Mononuclear cell (primary cell): ENCODE data around the gene ADRM1. TPM values are rescaled to one million over a fixed set of nuclear protein-coding genes. Genes with fewer than 3 reads are reported as not detected.

Experiments used
- H3K27me3 ChIP-seq: 2 replicates; pipeline ENCODE4 v1.6.0; 2011; ENCODE audit warnings: low read length, control low read depth; ENCODE audit not compliant: insufficient read depth
- H3K4me1 ChIP-seq: 2 replicates; pipeline ENCODE4 v1.5.1; 2011; ENCODE audit warnings: mild to moderate bottlenecking, low read length, control low read depth; ENCODE audit not compliant: insufficient read depth
- H3K4me3 ChIP-seq: 2 replicates; pipeline ENCODE4 v1.5.1; 2011; ENCODE audit warnings: mild to moderate bottlenecking, low read length, moderate library complexity
- H3K9me3 ChIP-seq: 2 replicates; pipeline ENCODE4 v1.5.1; 2011; ENCODE audit warnings: low read depth, mild to moderate bottlenecking, control low read depth, low read length
- total RNA-seq: library from RNA; depleted of rRNA; stranded (reverse); fragments of >200 nt; gene quantifications from one replicate; pipeline ENCODE4 v1.2.3, GENCODE V29; 2012

The ADRM1 gene
- total RNA-seq, 1 donor, result 30.2 TPM

GRCh38 chr20:62309947-62310756, 7.4 kb downstream of the ADRM1 start:
- no peak overlapping the region for H3K4me3 ChIP-seq
- peaks cover 5% of the 10 kb centered on the region for H3K4me1 ChIP-seq
- no peaks in the 10 kb centered on the region for H3K9me3 ChIP-seq
- no peaks in the 10 kb centered on the region for H3K27me3 ChIP-seq

- H3K9me3 ChIP-seq, result no peaks in the 10 kb centered on the region
- no peaks in the 10 kb centered on the region for H3K27me3 ChIP-seq
- H3K4me3 ChIP-seq, result no peak overlapping the region
- H3K4me1 ChIP-seq, result no peaks in the 10 kb centered on the region
These were observed 7.9 kb downstream of the ADRM1 start for GRCh38 chr20:62310757-62311121.

- H3K4me3 ChIP-seq, result no peak overlapping the region
- no peaks in the 10 kb centered on the region for H3K27me3 ChIP-seq
- H3K4me1 ChIP-seq, result no peaks in the 10 kb centered on the region
- H3K9me3 ChIP-seq, result no peaks in the 10 kb centered on the region
These were observed 8.4 kb downstream of the ADRM1 start for GRCh38 chr20:62311150-62311549.

- Histone ChIP-seq H3K27me3 (no peaks in the 10 kb centered on the region), H3K9me3 (no peaks in the 10 kb centered on the region), H3K4me1 (no peaks in the 10 kb centered on the region), H3K4me3 (no peak overlapping the region)
These were observed 9.2 kb downstream of the ADRM1 start for GRCh38 chr20:62311832-62312661.

- Histone ChIP-seq H3K9me3 (no peaks in the 10 kb centered on the region), H3K27me3 (no peaks in the 10 kb centered on the region), H3K4me1 (no peaks in the 10 kb centered on the region), H3K4me3 (no peak overlapping the region)
These were observed 9.8 kb downstream of the ADRM1 start for GRCh38 chr20:62312662-62312977.

GRCh38 chr20:62313021-62313420, 10.2 kb downstream of the ADRM1 start:
- H3K4me1 ChIP-seq, result no peaks in the 10 kb centered on the region
- H3K4me3 ChIP-seq, result no peak overlapping the region
- no peaks in the 10 kb centered on the region for H3K27me3 ChIP-seq
- H3K9me3 ChIP-seq, result no peaks in the 10 kb centered on the region

GRCh38 chr20:62313460-62314338, 10.9 kb downstream of the ADRM1 start:
- no peaks in the 10 kb centered on the region for H3K4me1 ChIP-seq
- no peaks in the 10 kb centered on the region for H3K27me3 ChIP-seq
- H3K9me3 ChIP-seq, result no peaks in the 10 kb centered on the region
- H3K4me3 ChIP-seq, result no peak overlapping the region

GRCh38 chr20:62314339-62314638, 11.5 kb downstream of the ADRM1 start:
- Histone ChIP-seq H3K4me3 (no peak overlapping the region), H3K9me3 (no peaks in the 10 kb centered on the region), H3K4me1 (no peaks in the 10 kb centered on the region), H3K27me3 (no peaks in the 10 kb centered on the region)

- Histone ChIP-seq H3K4me3 (no peak overlapping the region), H3K27me3 (no peaks in the 10 kb centered on the region), H3K9me3 (no peaks in the 10 kb centered on the region), H3K4me1 (no peaks in the 10 kb centered on the region)
These were observed 12.0 kb downstream of the ADRM1 start for GRCh38 chr20:62314711-62315302.

- H3K4me1 ChIP-seq, result no peaks in the 10 kb centered on the region
- H3K9me3 ChIP-seq, result no peaks in the 10 kb centered on the region
- H3K27me3 ChIP-seq, result no peaks in the 10 kb centered on the region
- no peak overlapping the region for H3K4me3 ChIP-seq
These were observed 13.0 kb downstream of the ADRM1 start for GRCh38 chr20:62315773-62316172.

- Histone ChIP-seq H3K4me1 (no peaks in the 10 kb centered on the region), H3K4me3 (no peak overlapping the region), H3K27me3 (no peaks in the 10 kb centered on the region), H3K9me3 (no peaks in the 10 kb centered on the region)
These were observed 13.8 kb downstream of the ADRM1 start for GRCh38 chr20:62316331-62317166.

GRCh38 chr20:62317167-62317655, 14.4 kb downstream of the ADRM1 start:
- Histone ChIP-seq H3K9me3 (no peaks in the 10 kb centered on the region), H3K27me3 (no peaks in the 10 kb centered on the region), H3K4me1 (no peaks in the 10 kb centered on the region), H3K4me3 (no peak overlapping the region)

GRCh38 chr20:62318400-62319345, 15.9 kb downstream of the ADRM1 start:
- Histone ChIP-seq H3K27me3 (no peaks in the 10 kb centered on the region), H3K4me1 (no peaks in the 10 kb centered on the region), H3K9me3 (no peaks in the 10 kb centered on the region), H3K4me3 (no peak overlapping the region)
